Measurements from ENCODE around the gene SIM2.

Gene SIM2

GRCh38 chr21:36769051-36769839, 70.3 kb downstream of the SIM2 start:
- peak; percentile 26 for DNase-seq

GRCh38 chr21:36773117-36773516, 74.2 kb downstream of the SIM2 start:
- DNase-seq, result no peak

GRCh38 chr21:36773995-36774394, 75.1 kb downstream of the SIM2 start:
- no peak for DNase-seq

GRCh38 chr21:36776981-36777617, 78.2 kb downstream of the SIM2 start:
- DNase-seq, result no peak

GRCh38 chr21:36780861-36781260, 81.9 kb downstream of the SIM2 start:
- no peak for DNase-seq

- DNase-seq, result no peak
These were observed 84.9 kb downstream of the SIM2 start for GRCh38 chr21:36783612-36784374.

- no peak for DNase-seq
These were observed 86.0 kb downstream of the SIM2 start for GRCh38 chr21:36784947-36785346.

GRCh38 chr21:36785615-36786014, 86.7 kb downstream of the SIM2 start:
- DNase-seq, result no peak

GRCh38 chr21:36786186-36786585, 87.3 kb downstream of the SIM2 start:
- DNase-seq, result no peak

- DNase-seq, result no peak
These were observed 89.3 kb downstream of the SIM2 start for GRCh38 chr21:36788120-36788638.

GRCh38 chr21:36790616-36791015, 91.7 kb downstream of the SIM2 start:
- no peak for DNase-seq

GRCh38 chr21:36791180-36791579, 92.3 kb downstream of the SIM2 start:
- no peak for DNase-seq

- no peak for DNase-seq
These were observed 93.0 kb downstream of the SIM2 start for GRCh38 chr21:36791695-36792470.

GRCh38 chr21:36792505-36792967, 93.6 kb downstream of the SIM2 start:
- no peak for DNase-seq

GRCh38 chr21:36796070-36796469, 97.2 kb downstream of the SIM2 start:
- DNase-seq, result no peak

GRCh38 chr21:36798491-36798890, 99.6 kb downstream of the SIM2 start:
- no peak for DNase-seq

Measured in COR-L47 (cell line).